Activated CD8-positive, alpha-beta memory T cell treated with anti-CD3 and anti-CD28 coated beads, Interleukin-2, amount 50 U/mL, for 1 hour (primary cell): ENCODE measurements around the gene PCGF3.
"Not testable (repeated sequence)": the region's sequence is repeated elsewhere in the genome, so short reads cannot be mapped to it uniquely, and the experiment has no call there.

Experiments used
- DNase-seq: peaks from one replicate; pipeline ENCODE4 v3.0.0-alpha.2; 2020; ENCODE audit errors: extremely low read depth

PCGF3 gene

GRCh38 chr4:742096-742741 lies 36.6 kb downstream of the PCGF3 start:
- no peak for DNase-seq

GRCh38 chr4:742742-743311 lies 37.2 kb downstream of the PCGF3 start:
- peak; percentile 45 for DNase-seq

GRCh38 chr4:743463-744211 lies 38.0 kb downstream of the PCGF3 start:
- no peak for DNase-seq

- DNase-seq = no peak
These were observed 38.7 kb downstream of the PCGF3 start for GRCh38 chr4:744212-744841.

GRCh38 chr4:747546-748170 lies 42.0 kb downstream of the PCGF3 start:
- DNase-seq = no peak

- DNase-seq = no peak
These were observed 42.8 kb downstream of the PCGF3 start for GRCh38 chr4:748461-748860.

- no peak for DNase-seq
These were observed 44.4 kb downstream of the PCGF3 start for GRCh38 chr4:749698-750666.

GRCh38 chr4:751676-752075 lies 46.0 kb downstream of the PCGF3 start:
- no peak for DNase-seq

GRCh38 chr4:752196-752861 lies 46.7 kb downstream of the PCGF3 start:
- no peak for DNase-seq

GRCh38 chr4:753186-753585 lies 47.6 kb downstream of the PCGF3 start:
- DNase-seq = not testable (repeated sequence)

- no peak for DNase-seq
These were observed 48.8 kb downstream of the PCGF3 start for GRCh38 chr4:754221-755120.

- no peak for DNase-seq
These were observed 51.5 kb downstream of the PCGF3 start for GRCh38 chr4:757111-757510.

- DNase-seq = not testable (repeated sequence)
These were observed 54.2 kb downstream of the PCGF3 start for GRCh38 chr4:759810-760209.

- DNase-seq = no peak
These were observed 55.0 kb downstream of the PCGF3 start for GRCh38 chr4:760616-761015.

GRCh38 chr4:761086-761485 lies 55.5 kb downstream of the PCGF3 start:
- DNase-seq = no peak

- no peak for DNase-seq
These were observed 56.1 kb downstream of the PCGF3 start for GRCh38 chr4:761739-762138.

- DNase-seq = no peak
These were observed 56.9 kb downstream of the PCGF3 start for GRCh38 chr4:762211-763190.

- no peak for DNase-seq
These were observed 57.7 kb downstream of the PCGF3 start for GRCh38 chr4:763191-763810.
